Kidney (tissue), 14 donors: ENCODE measurements around the gene FMNL2. TPM values are rescaled to one million over a fixed set of nuclear protein-coding genes. Genes with fewer than 3 reads are reported as not detected.

Experiments used
- DNase-seq, 5 donors: peaks; one replicate each; pipeline ENCODE4 v3.0.0-alpha.2; 2013 to 2020
- FAIRE-seq: peaks from 2 replicates; lab custom pipeline; 2012; peaks lifted over from hg19 to GRCh38; lab: Jason Lieb, UNC
- H3K27ac ChIP-seq, 2 donors: one replicate each; pipeline ENCODE4 v1.7.0; 2013; ENCODE audit warnings: low read depth in 2 of 2, low read length in 2 of 2, inconsistent platforms in 1 of 2
- H3K27me3 ChIP-seq: one replicate; pipeline ENCODE4 v1.7.1; 2013; ENCODE audit warnings: low read length, inconsistent platforms; ENCODE audit not compliant: control insufficient read depth, insufficient read depth
- H3K36me3 ChIP-seq, 3 donors: one replicate each; pipeline versions ENCODE4 v1.7.0 to v1.7.1; 2013; ENCODE audit warnings: low read length in 3 of 3, control low read depth in 1 of 3, inconsistent platforms in 1 of 3; ENCODE audit not compliant: insufficient read depth in 3 of 3, control insufficient read depth in 2 of 3
- H3K4me1 ChIP-seq, 3 donors: one replicate each; pipeline versions ENCODE4 v1.7.0 to v1.7.1; 2013; ENCODE audit warnings: low read length in 3 of 3, inconsistent platforms in 1 of 3, low read depth in 1 of 3; ENCODE audit not compliant: control insufficient read depth in 2 of 3, insufficient read depth in 2 of 3
- H3K4me3 ChIP-seq, 3 donors: one replicate each; pipeline versions ENCODE4 v1.7.0 to v1.8.1; 2013; ENCODE audit warnings: low read length in 3 of 3, control low read depth in 1 of 3, inconsistent platforms in 1 of 3
- H3K9ac ChIP-seq, 3 donors: one replicate each; pipeline versions ENCODE4 v1.7.0 to v1.7.1; 2013; ENCODE audit warnings: low read length in 3 of 3, control low read depth in 1 of 3, inconsistent platforms in 1 of 3
- H3K9me3 ChIP-seq, 3 donors: one replicate each; pipeline versions ENCODE4 v1.7.0 to v1.7.1; 2013; ENCODE audit warnings: low read length in 3 of 3, control low read depth in 1 of 3, inconsistent platforms in 1 of 3; ENCODE audit not compliant: control insufficient read depth in 2 of 3, insufficient read depth in 1 of 3
- intact Hi-C: fragments of 100-400 bp; cut with DNase I; formaldehyde crosslinking; loops from one replicate; pipeline ENCODE4 v1.11.1; 2022
- polyA plus RNA-seq: library from polyadenylated mRNA; stranded (reverse); fragments of 350-450 nt; fragmentation: Illumina TruSeq; extraction: RNeasy Lipid Tissue Mini Kit (QIAGEN cat#74804); gene quantifications from one replicate; pipeline ENCODE4 v1.2.3, GENCODE V29; 2014; ENCODE audit warnings: low read depth, low replicate concordance; ENCODE audit not compliant: insufficient read depth
- total RNA-seq: library from RNA; stranded (reverse); fragmentation: NEBNext Ultra II Directional; extraction: Animal tissue kit (Norgen Biotek cat#: 25700); gene quantifications from one replicate; pipeline ENCODE4 v1.2.1, GENCODE V29; 2021
- TF ChIP-seq, protein P1 (sequence below): IDR thresholded peaks from 3 replicates; pipeline ENCODE4 v1.5.1; 2012; ENCODE audit warnings: mild to moderate bottlenecking, moderate library complexity, borderline replicate concordance; ENCODE audit not compliant: insufficient read depth; ENCODE audit errors: extremely low read depth
- donor health status: control.
- donor health status: control.
- donor health status: control.
- donor health status: control.
- donor health status: control.
- donor health status: DM: yes; HTN: yes; CAD: no.
- donor health status: Normal renal cell carcinoma (clear cell type).

Gene FMNL2
- total and polyA plus RNA-seq, 2 donors from 2014 or later = 10.7 to 39.1 TPM

DNA sequence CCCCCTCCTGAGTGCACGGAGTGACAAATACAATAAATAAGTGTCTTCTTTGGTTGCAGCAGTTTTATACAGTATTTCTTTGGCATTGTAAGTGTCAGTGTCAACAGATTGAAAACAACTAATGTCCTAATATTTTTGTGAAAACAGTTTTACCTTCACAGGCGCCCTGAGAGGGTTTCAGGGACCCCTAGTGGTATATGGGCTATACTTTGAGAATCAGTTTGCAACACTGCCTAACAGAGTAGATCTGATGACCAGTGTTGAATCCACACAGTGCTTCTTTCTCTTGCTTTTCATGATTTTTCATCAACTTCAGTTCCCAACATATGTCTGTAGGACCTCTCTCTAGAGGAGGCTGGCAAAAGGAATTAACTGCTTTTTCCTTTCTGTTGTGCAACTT lies 220.1 kb downstream of the FMNL2 start:
- Histone ChIP-seq H3K36me3 (no peaks in the 10 kb centered on the region), H3K9me3 (no peaks in the 10 kb centered on the region), H3K27me3 (no peaks in the 10 kb centered on the region), H3K9ac (no peak overlapping the region), H3K4me1 (no peaks in the 10 kb centered on the region), H3K4me3 (no peak overlapping the region), H3K27ac (no peak overlapping the region)
- TF ChIP-seq, protein P1, sequence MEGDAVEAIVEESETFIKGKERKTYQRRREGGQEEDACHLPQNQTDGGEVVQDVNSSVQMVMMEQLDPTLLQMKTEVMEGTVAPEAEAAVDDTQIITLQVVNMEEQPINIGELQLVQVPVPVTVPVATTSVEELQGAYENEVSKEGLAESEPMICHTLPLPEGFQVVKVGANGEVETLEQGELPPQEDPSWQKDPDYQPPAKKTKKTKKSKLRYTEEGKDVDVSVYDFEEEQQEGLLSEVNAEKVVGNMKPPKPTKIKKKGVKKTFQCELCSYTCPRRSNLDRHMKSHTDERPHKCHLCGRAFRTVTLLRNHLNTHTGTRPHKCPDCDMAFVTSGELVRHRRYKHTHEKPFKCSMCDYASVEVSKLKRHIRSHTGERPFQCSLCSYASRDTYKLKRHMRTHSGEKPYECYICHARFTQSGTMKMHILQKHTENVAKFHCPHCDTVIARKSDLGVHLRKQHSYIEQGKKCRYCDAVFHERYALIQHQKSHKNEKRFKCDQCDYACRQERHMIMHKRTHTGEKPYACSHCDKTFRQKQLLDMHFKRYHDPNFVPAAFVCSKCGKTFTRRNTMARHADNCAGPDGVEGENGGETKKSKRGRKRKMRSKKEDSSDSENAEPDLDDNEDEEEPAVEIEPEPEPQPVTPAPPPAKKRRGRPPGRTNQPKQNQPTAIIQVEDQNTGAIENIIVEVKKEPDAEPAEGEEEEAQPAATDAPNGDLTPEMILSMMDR = no peak
- DNase-seq (no peak), FAIRE-seq (no peak)
- intact Hi-C loops = no loop called here

GRCh38 chr2:152556506-152556905 lies 221.5 kb downstream of the FMNL2 start:
- DNase-seq (no peak), FAIRE-seq (no peak)
- no peak overlapping the region for H3K4me3 ChIP-seq
- no peak overlapping the region for H3K9ac ChIP-seq
- intact Hi-C loops = no loop called here
- no peaks in the 10 kb centered on the region for H3K36me3 ChIP-seq
- TF ChIP-seq, protein P1 = no peak
- H3K4me1 ChIP-seq = no peaks in the 10 kb centered on the region
- H3K27me3 ChIP-seq = no peaks in the 10 kb centered on the region
- H3K9me3 ChIP-seq = no peaks in the 10 kb centered on the region
- H3K27ac ChIP-seq = no peak overlapping the region

GRCh38 chr2:152557273-152557888 lies 222.4 kb downstream of the FMNL2 start:
- H3K9ac ChIP-seq = no peak overlapping the region
- TF ChIP-seq, protein P1 = no peak
- DNase-seq (no peak), FAIRE-seq (no peak)
- intact Hi-C loops = no loop called here
- no peaks in the 10 kb centered on the region for H3K9me3 ChIP-seq
- no peaks in the 10 kb centered on the region for H3K36me3 ChIP-seq
- H3K4me3 ChIP-seq = no peak overlapping the region
- no peaks in the 10 kb centered on the region for H3K4me1 ChIP-seq
- no peaks in the 10 kb centered on the region for H3K27me3 ChIP-seq
- H3K27ac ChIP-seq = no peak overlapping the region
